MCF 10A (cell line): Measurements from ENCODE around the gene PPARD. TPM values are rescaled to one million over a fixed set of nuclear protein-coding genes. Genes with fewer than 3 reads are reported as not detected.
"Not testable (repeated sequence)": the region's sequence is repeated elsewhere in the genome, so short reads cannot be mapped to it uniquely, and the experiment has no call there.

Source experiments
- BruUV-seq: library from RNA; stranded (reverse); fragments of 400-500 nt; replicated peaks from 2 replicates; lab custom pipeline; 2021; lab: Mats Ljungman, UMichigan
- CTCF ChIA-PET: fragments of 300-600 bp; sonication (Branson Sonifier 250); formaldehyde crosslinking; extraction: SDS; loops from one replicate; lab custom pipeline; 2021; ENCODE audit warnings: antibody characterized with exemption, inconsistent platforms; lab: Yijun Ruan, JAX
- POLR2A ChIA-PET: fragments of 300-600, 350-650 bp; sonication (Branson Sonifier 250); formaldehyde crosslinking; extraction: SDS; loops from one replicate; lab custom pipeline; 2020; ENCODE audit warnings: antibody characterized with exemption, inconsistent platforms; lab: Yijun Ruan, JAX
- DNase-seq: peaks from one replicate; pipeline ENCODE4 v3.0.0-alpha.2; 2018; ENCODE audit not compliant: unreplicated experiment
- H3K27ac Mint-ChIP-seq: one replicate; pipeline ENCODE4 v1.8.0; 2022; ENCODE audit warnings: mild to moderate bottlenecking, low read depth, mixed read lengths; ENCODE audit not compliant: unreplicated experiment
- H3K27me3 Mint-ChIP-seq: one replicate; pipeline ENCODE4 v1.8.0; 2022; ENCODE audit warnings: mixed read lengths; ENCODE audit not compliant: insufficient read depth, unreplicated experiment
- H3K36me3 Mint-ChIP-seq: one replicate; pipeline ENCODE4 v1.8.0; 2022; ENCODE audit warnings: mild to moderate bottlenecking, moderate library complexity, mixed read lengths; ENCODE audit not compliant: insufficient read depth, unreplicated experiment
- H3K4me1 Mint-ChIP-seq: one replicate; pipeline ENCODE4 v1.8.0; 2022; ENCODE audit warnings: mixed read lengths; ENCODE audit not compliant: insufficient read depth, unreplicated experiment
- H3K4me3 Mint-ChIP-seq: one replicate; pipeline ENCODE4 v1.8.0; 2022; ENCODE audit warnings: mild to moderate bottlenecking, moderate library complexity, mixed read lengths; ENCODE audit not compliant: unreplicated experiment
- H3K9me3 Mint-ChIP-seq: one replicate; pipeline ENCODE4 v1.8.0; 2022; ENCODE audit warnings: mixed read lengths; ENCODE audit not compliant: unreplicated experiment
- CTCF ChIP-seq: fragments of 200-600 bp; IDR thresholded peaks from one replicate; pipeline ENCODE4 v1.8.0; 2022; ENCODE audit warnings: antibody characterized with exemption, mild to moderate bottlenecking; ENCODE audit not compliant: unreplicated experiment
- intact Hi-C: fragments of 100-400 bp; cut with micrococcal nuclease; formaldehyde crosslinking; loops from 2 replicates; pipeline ENCODE4 v1.14.1; 2022
- total RNA-seq: library from RNA; stranded (reverse); gene quantifications from 2 replicates; pipeline ENCODE4 v1.2.3, GENCODE V29; 2022

The PPARD gene
- total RNA-seq, 1 experiment from 2014 or later = 13.8 TPM

DNA sequence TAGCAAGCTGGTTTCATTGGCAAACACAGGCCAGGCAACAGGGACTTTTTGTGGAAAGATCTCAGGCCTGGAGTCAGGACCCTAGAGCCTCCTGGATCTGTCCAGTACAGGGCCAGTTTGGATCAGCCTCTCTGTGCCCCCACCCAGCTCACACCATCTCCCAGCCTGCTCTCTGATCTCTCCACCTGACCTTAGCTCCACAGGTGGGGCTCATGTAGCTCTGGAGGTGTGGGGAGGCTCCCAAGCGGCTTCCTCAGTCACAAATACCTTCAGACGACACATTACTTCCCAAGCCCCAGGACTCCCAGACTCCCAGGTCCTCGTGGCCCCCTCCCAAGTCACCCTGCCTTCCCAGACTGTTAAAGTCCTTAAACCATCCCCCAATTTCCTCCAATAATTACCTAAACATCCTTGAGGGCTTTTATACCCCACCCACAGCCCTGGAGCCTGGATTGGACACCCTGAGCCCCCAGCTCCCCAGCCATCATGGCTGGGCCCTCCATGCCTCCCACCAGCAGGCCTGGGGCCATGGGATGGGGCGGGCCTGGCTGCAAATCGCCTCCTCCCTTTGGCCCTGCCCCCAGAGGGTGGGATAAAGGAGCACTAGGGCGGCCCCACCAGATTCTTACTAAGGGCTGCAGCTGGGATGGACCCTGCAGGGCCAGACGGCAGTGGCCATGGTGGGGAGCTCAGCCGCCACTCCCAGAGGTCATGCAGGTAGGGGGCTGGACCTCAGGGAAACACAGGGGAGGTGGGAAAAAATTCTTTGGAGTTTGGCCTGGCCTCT, 93.9 kb downstream of the PPARD start:
- no peak for DNase-seq
- H3K27me3 Mint-ChIP-seq = no peaks in the 10 kb centered on the region
- POLR2A ChIA-PET = interaction anchor here (0.6 kb wide), 1 partner anchor 138 kb away, joined by 3 read pairs; no protein-coding TSS in a partner anchor
- H3K9me3 Mint-ChIP-seq = no peaks in the 10 kb centered on the region
- TF ChIP-seq CTCF = no peak
- intact Hi-C loops = no loop called here
- CTCF ChIA-PET = interaction anchor here (1.2 to 2.5 kb wide), 2 partner anchors 13 to 17 kb away, joined by 3 to 14 read pairs; no protein-coding TSS in a partner anchor
- H3K4me3 Mint-ChIP-seq = no peak overlapping the region
- H3K27ac Mint-ChIP-seq = no peak overlapping the region
- H3K4me1 Mint-ChIP-seq = no peaks in the 10 kb centered on the region
- BruUV-seq = no TSS peak
- H3K36me3 Mint-ChIP-seq = no peaks in the 10 kb centered on the region

DNA sequence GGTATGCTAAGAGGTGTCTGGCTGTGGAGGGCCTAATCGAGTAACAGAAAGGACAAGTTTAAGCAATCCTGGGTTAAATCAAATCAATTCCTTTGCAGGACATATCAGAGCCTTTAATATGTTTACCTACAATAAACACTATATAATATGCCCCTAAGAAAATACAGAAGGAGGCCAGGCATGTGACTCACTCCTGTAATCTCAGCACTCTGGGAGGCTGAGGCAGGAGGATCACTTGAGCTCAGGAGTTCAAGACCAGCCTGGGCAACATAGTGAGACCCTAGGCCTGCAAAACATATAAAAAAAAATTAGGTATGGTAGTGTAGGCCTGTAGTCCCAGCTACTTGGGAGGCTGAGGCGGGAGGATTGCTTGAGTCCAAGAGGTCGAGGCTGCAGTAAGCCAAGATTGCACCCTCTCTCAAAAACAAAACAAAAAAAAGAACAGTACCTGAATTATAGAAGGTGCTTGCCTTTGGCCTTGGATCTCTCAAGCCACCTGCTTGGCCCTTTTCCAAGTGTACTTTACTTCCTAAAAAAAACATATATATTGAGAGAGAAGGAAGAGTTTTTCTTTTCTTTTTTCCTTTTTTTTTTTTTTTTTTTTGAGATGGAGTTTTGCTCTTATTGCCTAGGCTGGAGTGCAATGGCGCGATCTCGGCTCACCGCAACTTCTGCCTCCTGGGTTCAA, 96.2 kb downstream of the PPARD start:
- H3K4me1 Mint-ChIP-seq, BruUV-seq, H3K9me3 Mint-ChIP-seq, DNase-seq, H3K4me3 Mint-ChIP-seq, H3K27me3 Mint-ChIP-seq, intact Hi-C loops, H3K27ac Mint-ChIP-seq, H3K36me3 Mint-ChIP-seq, POLR2A ChIA-PET: not testable (repeated sequence)
- CTCF ChIA-PET = interaction anchor here (2.5 kb wide), 1 partner anchor 10 kb away, joined by 14 read pairs; no protein-coding TSS in a partner anchor

DNA sequence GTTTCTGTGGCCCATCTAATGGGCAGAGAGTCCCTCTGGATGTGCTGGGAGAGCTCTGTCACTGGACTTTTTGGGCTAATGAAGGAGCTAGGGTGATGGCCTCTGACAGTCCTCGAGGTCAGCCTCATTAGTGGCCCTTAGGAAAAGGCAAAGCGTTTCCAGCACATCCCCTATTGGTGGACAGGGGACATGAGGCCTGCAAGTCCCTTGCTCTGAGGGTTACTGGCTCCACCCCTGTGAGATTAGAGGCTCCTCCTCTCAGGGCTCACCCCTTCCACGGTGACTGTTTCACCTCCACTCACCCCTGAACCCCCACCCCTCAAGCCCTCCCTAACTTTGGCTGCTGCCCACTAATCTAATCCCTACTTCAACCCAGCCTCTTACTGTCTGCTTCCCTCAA, 97.0 kb downstream of the PPARD start:
- no peak for DNase-seq
- Mint-ChIP-seq H3K9me3 (no peaks in the 10 kb centered on the region), H3K27ac (no peak overlapping the region), H3K4me3 (no peak overlapping the region), H3K4me1 (no peaks in the 10 kb centered on the region), H3K36me3 (no peaks in the 10 kb centered on the region), H3K27me3 (no peaks in the 10 kb centered on the region)
- intact Hi-C loops = no loop called here
- ChIA-PET POLR2A (no interaction called here), CTCF (no interaction called here)
- BruUV-seq = no TSS peak
- TF ChIP-seq CTCF = no peak

- ChIA-PET POLR2A (no interaction called here), CTCF (interaction anchor here (0.6 to 1.1 kb wide), 2 partner anchors 14 to 98 kb away, joined by 3 to 4 read pairs; no protein-coding TSS in a partner anchor)
- Mint-ChIP-seq H3K9me3 (no peaks in the 10 kb centered on the region), H3K36me3 (no peaks in the 10 kb centered on the region), H3K27ac (no peak overlapping the region), H3K4me1 (no peaks in the 10 kb centered on the region), H3K27me3 (no peaks in the 10 kb centered on the region), H3K4me3 (no peak overlapping the region)
- BruUV-seq = no TSS peak
- intact Hi-C loops = no loop called here
- TF ChIP-seq CTCF = no peak
- DNase-seq = no peak
Measured at GRCh38 chr6:35441205-35441604, 98.8 kb downstream of the PPARD start.
